Measurements from ENCODE around the gene ZNF483.
"Not testable (repeated sequence)": the region's sequence is repeated elsewhere in the genome, so short reads cannot be mapped to it uniquely, and the experiment has no call there.

The ZNF483 gene

GRCh38 chr9:111542497-111543254 lies 17.7 kb downstream of the ZNF483 start:
- DNase-seq (ENCODE audit: low read depth), result no peak

- no peak for DNase-seq (ENCODE audit: low read depth)
These were observed 23.6 kb downstream of the ZNF483 start for GRCh38 chr9:111548623-111549022.

- not testable (repeated sequence) for DNase-seq (ENCODE audit: low read depth)
These were observed 30.4 kb downstream of the ZNF483 start for GRCh38 chr9:111555425-111555824.

GRCh38 chr9:111559000-111559610 lies 34.1 kb downstream of the ZNF483 start:
- DNase-seq (ENCODE audit: low read depth), result peak; percentile 25

GRCh38 chr9:111561165-111561719 lies 36.3 kb downstream of the ZNF483 start:
- no peak for DNase-seq (ENCODE audit: low read depth)

- DNase-seq (ENCODE audit: low read depth), result peak; percentile 2
These were observed 41.3 kb downstream of the ZNF483 start for GRCh38 chr9:111566234-111566633.

GRCh38 chr9:111568127-111568526 lies 43.1 kb downstream of the ZNF483 start:
- DNase-seq (ENCODE audit: low read depth), result not testable (repeated sequence)

- peak; percentile 89 for DNase-seq (ENCODE audit: low read depth)
These were observed 48.1 kb downstream of the ZNF483 start for GRCh38 chr9:111572950-111573604.

GRCh38 chr9:111582888-111583287 lies 57.9 kb downstream of the ZNF483 start:
- peak; percentile 41 for DNase-seq (ENCODE audit: low read depth)

GRCh38 chr9:111586378-111586777 lies 61.4 kb downstream of the ZNF483 start:
- no peak for DNase-seq (ENCODE audit: low read depth)

GRCh38 chr9:111588846-111589245 lies 63.9 kb downstream of the ZNF483 start:
- no peak for DNase-seq (ENCODE audit: low read depth)

GRCh38 chr9:111597852-111598732 lies 73.1 kb downstream of the ZNF483 start:
- DNase-seq (ENCODE audit: low read depth), result peak; percentile 33

GRCh38 chr9:111598733-111599091 lies 73.7 kb downstream of the ZNF483 start:
- peak; percentile 19 for DNase-seq (ENCODE audit: low read depth)

GRCh38 chr9:111599092-111599954 lies 74.3 kb downstream of the ZNF483 start, which contains the start of gene PTGR1:
PTGR1 (minus strand) TSS chr9:111599647; CDS start chr9:111597422, 2,225 bp downstream.
- DNase-seq (ENCODE audit: low read depth), result peak; percentile 77

GRCh38 chr9:111599955-111600343 lies 75.0 kb downstream of the ZNF483 start:
- DNase-seq (ENCODE audit: low read depth), result no peak

GRCh38 chr9:111601237-111602018 lies 76.4 kb downstream of the ZNF483 start:
- peak; percentile 23 for DNase-seq (ENCODE audit: low read depth)

GRCh38 chr9:111603041-111603440 lies 78.1 kb downstream of the ZNF483 start:
- DNase-seq (ENCODE audit: low read depth), result no peak

- DNase-seq (ENCODE audit: low read depth), result no peak
These were observed 79.2 kb downstream of the ZNF483 start for GRCh38 chr9:111604054-111604615.

- DNase-seq (ENCODE audit: low read depth), result no peak
These were observed 80.1 kb downstream of the ZNF483 start for GRCh38 chr9:111605041-111605559.

All from stromal cell of bone marrow (primary cell).